WTC11 (cell line): Measurements from ENCODE around the gene EFHD2. TPM values are rescaled to one million over a fixed set of nuclear protein-coding genes. Genes with fewer than 3 reads are reported as not detected.

Experiments used
- ATAC-seq: fragments of 200-7000 bp; cut with Tn5 transposase; 2 replicates; pipeline ENCODE4 v1.10.0; 2021; ENCODE audit warnings: mild to moderate bottlenecking, moderate library complexity
- CTCF ChIA-PET: fragments of 300-600 bp; sonication (Branson Sonifier 250); formaldehyde crosslinking; loops from one replicate; lab custom pipeline; 2021; ENCODE audit warnings: antibody characterized with exemption; lab: Charles Lee
- POLR2A ChIA-PET: fragments of 350-600 bp; sonication (Branson Sonifier 250); formaldehyde crosslinking; loops from one replicate; lab custom pipeline; 2021; ENCODE audit warnings: antibody characterized with exemption; lab: Charles Lee
- DNase-seq: peaks from one replicate; pipeline ENCODE4 v3.0.0; 2021; ENCODE audit warnings: low spot score
- H3K27ac Mint-ChIP-seq: 2 replicates; pipeline ENCODE4 v1.8.0; 2021; ENCODE audit warnings: mixed read lengths
- H3K27me3 Mint-ChIP-seq: 2 replicates; pipeline ENCODE4 v1.8.0; 2021; ENCODE audit warnings: low read depth, mild to moderate bottlenecking, moderate library complexity, mixed read lengths
- H3K36me3 Mint-ChIP-seq: 2 replicates; pipeline ENCODE4 v1.8.0; 2021; ENCODE audit warnings: mixed read lengths
- H3K4me1 Mint-ChIP-seq: 2 replicates; pipeline ENCODE4 v1.8.0; 2022; ENCODE audit warnings: mixed read lengths
- H3K4me3 Mint-ChIP-seq: 2 replicates; pipeline ENCODE4 v1.8.0; 2021; ENCODE audit warnings: mild to moderate bottlenecking, moderate library complexity, mixed read lengths
- H3K9me3 Mint-ChIP-seq: 2 replicates; pipeline ENCODE4 v1.8.0; 2021; ENCODE audit warnings: mixed read lengths
- CREM ChIP-seq: sonication (generic); formaldehyde crosslinking; IDR thresholded peaks from 2 replicates; pipeline ENCODE4 v1.8.1; 2022; ENCODE audit warnings: mild to moderate bottlenecking, missing genetic modification reagents, moderate library complexity
- CTCF ChIP-seq: fragments of 200-600 bp; IDR thresholded peaks from 2 replicates; pipeline ENCODE4 v1.8.0; 2022; ENCODE audit warnings: antibody characterized with exemption
- ELF4 ChIP-seq: sonication (generic); formaldehyde crosslinking; IDR thresholded peaks from 2 replicates; pipeline ENCODE4 v1.8.1; 2022; ENCODE audit warnings: low read depth, mild to moderate bottlenecking, moderate library complexity, missing genetic modification reagents
- ESRRA ChIP-seq: sonication (generic); formaldehyde crosslinking; IDR thresholded peaks from 2 replicates; pipeline ENCODE4 v1.8.1; 2022; ENCODE audit warnings: mild to moderate bottlenecking, missing genetic modification reagents, borderline replicate concordance
- GABPB1 ChIP-seq: sonication (generic); formaldehyde crosslinking; IDR thresholded peaks from 2 replicates; pipeline ENCODE4 v1.8.1; 2023; ENCODE audit warnings: mild to moderate bottlenecking, missing genetic modification reagents
- KAT7 ChIP-seq: sonication (generic); formaldehyde crosslinking; IDR thresholded peaks from 2 replicates; pipeline ENCODE4 v1.8.1; 2023; ENCODE audit warnings: missing genetic modification reagents, mild to moderate bottlenecking, borderline replicate concordance
- MAX ChIP-seq: sonication (generic); formaldehyde crosslinking; IDR thresholded peaks from 2 replicates; pipeline ENCODE4 v1.8.0; 2022; ENCODE audit warnings: mild to moderate bottlenecking, missing genetic modification reagents
- MLX ChIP-seq: sonication (generic); formaldehyde crosslinking; IDR thresholded peaks from 2 replicates; pipeline ENCODE4 v1.8.1; 2023; ENCODE audit warnings: mild to moderate bottlenecking, missing genetic modification reagents, moderate library complexity
- MXD4 ChIP-seq: fragments of 250-450 bp; sonication (Bioruptor Pico); IDR thresholded peaks from 2 replicates; pipeline ENCODE4 v1.8.0; 2021; ENCODE audit warnings: mild to moderate bottlenecking, moderate library complexity, borderline replicate concordance
- NFE2L1 ChIP-seq: sonication (generic); formaldehyde crosslinking; IDR thresholded peaks from 2 replicates; pipeline ENCODE4 v1.8.1; 2023; ENCODE audit warnings: missing genetic modification reagents
- NR3C1 ChIP-seq: sonication (generic); formaldehyde crosslinking; conservative IDR thresholded peaks from 2 replicates; pipeline ENCODE4 v1.8.1; 2023; ENCODE audit warnings: low read depth, mild to moderate bottlenecking, missing genetic modification reagents
- OVOL2 ChIP-seq: fragments of 250-450 bp; sonication (Bioruptor Pico); IDR thresholded peaks from 2 replicates; pipeline ENCODE4 v1.9.0; 2021; ENCODE audit warnings: mild to moderate bottlenecking, borderline replicate concordance
- PREB ChIP-seq: sonication (generic); formaldehyde crosslinking; IDR thresholded peaks from 2 replicates; pipeline ENCODE4 v1.8.1; 2022; ENCODE audit warnings: mild to moderate bottlenecking, missing genetic modification reagents, moderate library complexity, borderline replicate concordance
- RELA ChIP-seq: sonication (generic); formaldehyde crosslinking; IDR thresholded peaks from 2 replicates; pipeline ENCODE4 v1.8.1; 2022; ENCODE audit warnings: missing genetic modification reagents, mild to moderate bottlenecking, borderline replicate concordance
- RORB ChIP-seq: fragments of 250-450 bp; sonication (Bioruptor Pico); IDR thresholded peaks from 2 replicates; pipeline ENCODE4 v1.9.0; 2021; ENCODE audit warnings: mild to moderate bottlenecking
- SP1 ChIP-seq: sonication (generic); formaldehyde crosslinking; conservative IDR thresholded peaks from 2 replicates; pipeline ENCODE4 v1.8.1; 2022; ENCODE audit warnings: missing genetic modification reagents
- STAT6 ChIP-seq: sonication (generic); formaldehyde crosslinking; conservative IDR thresholded peaks from 2 replicates; pipeline ENCODE4 v1.8.1; 2023; ENCODE audit warnings: mild to moderate bottlenecking, low read depth, missing genetic modification reagents, moderate library complexity
- TEAD1 ChIP-seq: sonication (generic); formaldehyde crosslinking; IDR thresholded peaks from 2 replicates; pipeline ENCODE4 v1.8.0; 2022; ENCODE audit warnings: mild to moderate bottlenecking, missing genetic modification reagents
- ZNF138 ChIP-seq: sonication (generic); formaldehyde crosslinking; conservative IDR thresholded peaks from 2 replicates; pipeline ENCODE4 v1.8.1; 2022; ENCODE audit warnings: mild to moderate bottlenecking, moderate library complexity, missing genetic modification reagents
- ZNF263 ChIP-seq: sonication (generic); formaldehyde crosslinking; IDR thresholded peaks from 2 replicates; pipeline ENCODE4 v1.8.1; 2022; ENCODE audit warnings: low read depth, mild to moderate bottlenecking, moderate library complexity, missing genetic modification reagents
- ZNF396 ChIP-seq: fragments of 250-450 bp; sonication (Bioruptor Pico); IDR thresholded peaks from 2 replicates; pipeline ENCODE4 v1.8.0; 2021; ENCODE audit warnings: mild to moderate bottlenecking, moderate library complexity, borderline replicate concordance
- total RNA-seq: library from RNA; stranded (reverse); gene quantifications from 3 replicates; pipeline ENCODE4 v1.2.3, GENCODE V29; 2021

EFHD2 gene
- total RNA-seq, 1 experiment from 2014 or later: 23.8 TPM

GRCh38 chr1:15430787-15431570 lies 21.3 kb downstream of the EFHD2 start:
- Mint-ChIP-seq H3K9me3 (no peaks in the 10 kb centered on the region), H3K27ac (no peak overlapping the region), H3K4me1 (peaks cover 4% of the 10 kb centered on the region; the same call in 1 of the 2 replicates), H3K36me3 (no peaks in the 10 kb centered on the region), H3K4me3 (no peak overlapping the region), H3K27me3 (no peaks in the 10 kb centered on the region)
- DNase-seq (peak; percentile 93), ATAC-seq (peak; percentile 93)
- ChIA-PET POLR2A (no interaction called here), CTCF (interaction anchor here (0.5 to 5.3 kb wide), 23 partner anchors 12 to 428 kb away, joined by 3 to 118 read pairs (median 4); partner anchors contain the start of gene EFHD2)
- TF ChIP-seq MLX (no peak), ZNF396 (no peak), GABPB1 (no peak), PREB (CRISPR knock-in tag) (no peak), MAX (peak; percentile 42; the same call in 1 of the 2 replicates), RORB (no peak), ZNF138 (no peak), SP1 (CRISPR knock-in tag) (no peak), NFE2L1 (CRISPR knock-in tag) (no peak), CTCF (peak; percentile 96), MXD4 (CRISPR knock-in tag) (no peak), RELA (no peak), OVOL2 (CRISPR knock-in tag) (no peak), ZNF263 (no peak)

GRCh38 chr1:15431571-15431948 lies 21.9 kb downstream of the EFHD2 start:
- ATAC-seq (no peak), DNase-seq (no peak)
- Mint-ChIP-seq H3K27ac (no peak overlapping the region), H3K9me3 (no peaks in the 10 kb centered on the region), H3K4me1 (peaks cover 4% of the 10 kb centered on the region; the same call in 1 of the 2 replicates), H3K36me3 (no peaks in the 10 kb centered on the region), H3K27me3 (no peaks in the 10 kb centered on the region), H3K4me3 (no peak overlapping the region)
- ChIA-PET POLR2A (no interaction called here), CTCF (interaction anchor here (0.6 to 5.3 kb wide), 23 partner anchors 8 to 428 kb away, joined by 3 to 118 read pairs (median 4); partner anchors contain the start of gene EFHD2)
- TF ChIP-seq CREM (CRISPR knock-in tag) (no peak), MAX (no peak), MXD4 (CRISPR knock-in tag) (no peak), NR3C1 (CRISPR knock-in tag) (no peak), ESRRA (CRISPR knock-in tag) (no peak), KAT7 (CRISPR knock-in tag) (no peak), ELF4 (CRISPR knock-in tag) (no peak), STAT6 (CRISPR knock-in tag) (no peak), ZNF138 (no peak), TEAD1 (CRISPR knock-in tag) (no peak)
